GM18511 (cell line): Measurements from ENCODE around the gene WDR35.
"Not testable (repeated sequence)": the region's sequence is repeated elsewhere in the genome, so short reads cannot be mapped to it uniquely, and the experiment has no call there.

Experiments
- ATAC-seq: cut with Tn5 transposase; IDR thresholded peaks from one replicate; pipeline ENCODE4 v1.9.1; 2021; ENCODE audit warnings: mild to moderate bottlenecking, moderate library complexity; ENCODE audit not compliant: unreplicated experiment

Gene WDR35

GRCh38 chr2:19942199-19942598 is 47.7 kb downstream of the WDR35 start:
- no peak for ATAC-seq

GRCh38 chr2:19937004-19937403 is 52.9 kb downstream of the WDR35 start:
- ATAC-seq, result no peak

- no peak for ATAC-seq
Observed at GRCh38 chr2:19936203-19936602, 53.7 kb downstream of the WDR35 start.

GRCh38 chr2:19933351-19933981 is 56.4 kb downstream of the WDR35 start:
- peak; percentile 97 for ATAC-seq

- peak; percentile 39 for ATAC-seq
Observed at GRCh38 chr2:19932928-19933327, 57.0 kb downstream of the WDR35 start.

- ATAC-seq, result no peak
Observed at GRCh38 chr2:19929226-19929625, 60.7 kb downstream of the WDR35 start.

- ATAC-seq, result not testable (repeated sequence)
Observed at GRCh38 chr2:19927816-19928215, 62.1 kb downstream of the WDR35 start.

- ATAC-seq, result not testable (repeated sequence)
Observed at GRCh38 chr2:19924526-19924925, 65.4 kb downstream of the WDR35 start.

GRCh38 chr2:19922188-19922587 is 67.7 kb downstream of the WDR35 start:
- ATAC-seq, result not testable (repeated sequence)

- ATAC-seq, result no peak
Observed at GRCh38 chr2:19916385-19916950, 73.4 kb downstream of the WDR35 start.

GRCh38 chr2:19914266-19914975 is 75.5 kb downstream of the WDR35 start:
- no peak for ATAC-seq

GRCh38 chr2:19911808-19912509 is 77.9 kb downstream of the WDR35 start:
- ATAC-seq, result no peak

GRCh38 chr2:19902216-19902740 is 87.6 kb downstream of the WDR35 start:
- peak; percentile 12 for ATAC-seq

- peak; percentile 87 for ATAC-seq
Observed at GRCh38 chr2:19901442-19902215, 88.3 kb downstream of the WDR35 start, which contains the start of gene TTC32. Gene TTC32 (minus strand): TSS chr2:19901983. CDS start chr2:19901854, 129 bp downstream.

GRCh38 chr2:19900931-19901441 is 88.9 kb downstream of the WDR35 start:
- peak; percentile 9 for ATAC-seq

GRCh38 chr2:19899985-19900930 is 89.6 kb downstream of the WDR35 start:
- ATAC-seq, result peak; percentile 27

GRCh38 chr2:19898592-19899329 is 91.1 kb downstream of the WDR35 start:
- ATAC-seq, result no peak

- ATAC-seq, result no peak
Observed at GRCh38 chr2:19897623-19898245, 92.2 kb downstream of the WDR35 start.
